Stimulated activated naive B cell treated with anti-CD40 and anti-IgM and Interleukin-4, amounts not matched to agents 10 μg/mL and 1 μg/mL and 100 μg/mL, for 72 hours (primary cell): ENCODE measurements around the gene KCNMA1.

ENCODE experiments used
- ATAC-seq, 2 donors: fragments of 150-1000 bp; cut with Tn5 transposase; replicated peaks; 2 replicates each; pipeline ENCODE4 v1.10.0; 2021; ENCODE audit warnings: moderate library complexity in 1 of 2
- DNase-seq: peaks from one replicate; pipeline ENCODE4 v3.0.0; 2021
- H3K27ac Mint-ChIP-seq: one replicate; pipeline ENCODE4 v1.8.0; 2022; ENCODE audit warnings: mild to moderate bottlenecking, mixed read lengths
- H3K27me3 Mint-ChIP-seq, 2 donors: one replicate each; pipeline ENCODE4 v1.8.0; 2022; ENCODE audit warnings: mixed read lengths in 2 of 2
- H3K36me3 Mint-ChIP-seq, 2 donors: one replicate each; pipeline ENCODE4 v1.8.0; 2022; ENCODE audit warnings: mixed read lengths in 2 of 2, mild to moderate bottlenecking in 1 of 2
- H3K4me1 Mint-ChIP-seq, 2 donors: one replicate each; pipeline ENCODE4 v1.8.0; 2022; ENCODE audit warnings: mixed read lengths in 2 of 2, mild to moderate bottlenecking in 1 of 2
- H3K4me3 Mint-ChIP-seq, 2 donors: one replicate each; pipeline ENCODE4 v1.8.0; 2022; ENCODE audit warnings: mild to moderate bottlenecking in 2 of 2, mixed read lengths in 2 of 2, moderate library complexity in 1 of 2
- H3K9me3 Mint-ChIP-seq, 2 donors: one replicate each; pipeline ENCODE4 v1.8.0; 2022; ENCODE audit warnings: mixed read lengths in 2 of 2, mild to moderate bottlenecking in 1 of 2

Gene KCNMA1

GRCh38 chr10:77244746-77245145 lies 392.9 kb downstream of the KCNMA1 start:
- Mint-ChIP-seq H3K4me1 (peaks cover 5 to 6% of the 10 kb centered on the region in 2 donors), H3K9me3 (no peaks in the 10 kb centered on the region), H3K4me3 (no peak overlapping the region), H3K36me3 (no peaks in the 10 kb centered on the region), H3K27me3 (peaks cover 4 to 6% of the 10 kb centered on the region in 2 donors), H3K27ac (no peak overlapping the region)
- ATAC-seq = no peak
- no peak for DNase-seq

- ATAC-seq (no peak), DNase-seq (no peak)
- H3K9me3 Mint-ChIP-seq = no peaks in the 10 kb centered on the region
- H3K27ac Mint-ChIP-seq = no peak overlapping the region
- no peaks in the 10 kb centered on the region for H3K36me3 Mint-ChIP-seq
- H3K4me3 Mint-ChIP-seq = no peak overlapping the region
- H3K27me3 Mint-ChIP-seq = peaks cover 4 to 6% of the 10 kb centered on the region in 2 donors
- peaks cover 5 to 6% of the 10 kb centered on the region in 2 donors for H3K4me1 Mint-ChIP-seq
These were observed 393.3 kb downstream of the KCNMA1 start for GRCh38 chr10:77244286-77244685.

DNA sequence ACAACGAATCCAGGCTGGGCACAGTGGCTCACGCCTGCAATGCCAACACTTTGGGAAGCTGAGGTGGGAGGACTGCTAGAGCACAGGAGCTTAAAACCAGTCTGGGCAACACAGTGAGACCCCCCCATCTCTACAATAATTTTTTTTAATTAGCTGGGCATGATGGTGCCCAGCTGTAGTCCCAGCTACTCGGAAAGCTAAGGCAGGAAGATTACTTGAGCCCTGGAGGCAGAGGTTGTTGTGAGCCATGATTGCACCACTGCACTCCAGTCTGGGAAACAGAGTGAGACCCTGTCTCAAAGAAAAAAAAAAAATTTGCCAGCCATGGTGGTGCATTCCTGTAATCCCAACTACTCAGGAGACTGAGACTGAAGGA lies 396.3 kb downstream of the KCNMA1 start:
- Mint-ChIP-seq H3K27ac (no peak overlapping the region), H3K4me3 (no peak overlapping the region), H3K27me3 (no peaks in the 10 kb centered on the region), H3K9me3 (no peaks in the 10 kb centered on the region), H3K36me3 (no peaks in the 10 kb centered on the region), H3K4me1 (peaks cover 5 to 6% of the 10 kb centered on the region in 2 donors)
- ATAC-seq (no peak), DNase-seq (no peak)

GRCh38 chr10:77240706-77241349 lies 396.8 kb downstream of the KCNMA1 start:
- H3K4me3 Mint-ChIP-seq = no peak overlapping the region
- H3K36me3 Mint-ChIP-seq = no peaks in the 10 kb centered on the region
- peaks cover 5 to 6% of the 10 kb centered on the region in 2 donors for H3K4me1 Mint-ChIP-seq
- no peaks in the 10 kb centered on the region for H3K27me3 Mint-ChIP-seq
- no peaks in the 10 kb centered on the region for H3K9me3 Mint-ChIP-seq
- ATAC-seq = no peak
- H3K27ac Mint-ChIP-seq = no peak overlapping the region
- no peak for DNase-seq

- Mint-ChIP-seq H3K27ac (no peak overlapping the region), H3K4me1 (peaks cover 5 to 6% of the 10 kb centered on the region in 2 donors)
These were observed 397.5 kb downstream of the KCNMA1 start for GRCh38 chr10:77240041-77240652.

GRCh38 chr10:77237120-77237519 lies 400.5 kb downstream of the KCNMA1 start:
- Mint-ChIP-seq H3K4me3 (no peak overlapping the region), H3K9me3 (no peaks in the 10 kb centered on the region), H3K36me3 (no peaks in the 10 kb centered on the region), H3K4me1 (no peaks in the 10 kb centered on the region), H3K27me3 (peaks cover 0 to 4% of the 10 kb centered on the region in 2 donors), H3K27ac (no peak overlapping the region)
- ATAC-seq (no peak), DNase-seq (no peak)

More at GRCh38 chr10:77240041-77240652, 397.5 kb downstream of the KCNMA1 start:
- Mint-ChIP-seq H3K9me3 (no peaks in the 10 kb centered on the region), H3K4me3 (no peak overlapping the region), H3K27me3 (no peaks in the 10 kb centered on the region), H3K36me3 (no peaks in the 10 kb centered on the region)
- DNase-seq (no peak), ATAC-seq (no peak)

DNA sequence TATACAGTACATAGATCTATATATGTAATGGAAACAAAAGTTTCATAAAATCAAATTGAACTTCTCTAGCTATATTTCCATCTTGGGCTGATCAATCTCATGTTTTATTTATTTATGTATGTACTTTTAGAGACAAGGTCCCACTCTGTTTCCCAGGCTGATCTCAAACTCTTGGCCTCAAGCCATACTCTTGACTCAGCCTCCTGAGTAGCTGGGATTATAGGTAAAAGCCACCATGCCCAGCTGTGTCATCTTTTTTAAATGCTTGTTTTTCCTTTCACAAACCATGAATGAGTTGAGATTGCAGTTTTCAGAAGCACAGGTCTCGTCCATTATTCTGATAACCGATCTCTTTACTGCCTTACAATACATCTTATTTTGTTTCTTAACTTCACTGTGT lies 400.9 kb downstream of the KCNMA1 start:
- Mint-ChIP-seq H3K9me3 (no peaks in the 10 kb centered on the region), H3K36me3 (no peaks in the 10 kb centered on the region), H3K4me1 (peaks cover 2 to 3% of the 10 kb centered on the region in 2 donors), H3K27ac (no peak overlapping the region), H3K4me3 (no peak overlapping the region), H3K27me3 (peaks cover 0 to 4% of the 10 kb centered on the region in 2 donors)
- DNase-seq (no peak), ATAC-seq (no peak)

DNA sequence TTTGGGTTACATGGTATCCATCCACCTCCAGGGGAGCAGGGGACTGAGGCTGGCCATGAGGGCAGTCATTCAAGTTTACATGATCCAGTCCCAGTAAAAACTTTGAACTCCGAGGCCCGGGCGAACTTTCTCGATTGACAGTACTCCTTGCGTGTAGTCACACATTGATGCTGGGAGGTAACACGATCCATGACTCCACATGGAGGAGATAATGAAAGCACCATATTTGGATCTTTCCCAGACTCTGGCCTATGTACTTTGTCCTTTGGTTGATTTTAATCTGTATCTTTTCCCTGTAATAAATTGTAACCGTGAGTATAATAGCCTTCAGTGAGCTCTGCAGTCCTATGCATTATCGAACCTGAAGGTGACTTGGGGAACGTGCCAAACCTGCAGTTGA lies 401.6 kb downstream of the KCNMA1 start:
- ATAC-seq = no peak
- no peak overlapping the region for H3K27ac Mint-ChIP-seq
- H3K36me3 Mint-ChIP-seq = no peaks in the 10 kb centered on the region
- DNase-seq = no peak
- H3K4me3 Mint-ChIP-seq = no peak overlapping the region
- H3K27me3 Mint-ChIP-seq = peaks cover 0 to 4% of the 10 kb centered on the region in 2 donors
- H3K4me1 Mint-ChIP-seq = peaks cover 6 to 10% of the 10 kb centered on the region in 2 donors
- no peaks in the 10 kb centered on the region for H3K9me3 Mint-ChIP-seq

GRCh38 chr10:77234599-77234998 lies 403.0 kb downstream of the KCNMA1 start:
- ATAC-seq = no peak
- Mint-ChIP-seq H3K27me3 (peaks cover 0 to 4% of the 10 kb centered on the region in 2 donors), H3K9me3 (no peaks in the 10 kb centered on the region), H3K27ac (no peak overlapping the region), H3K36me3 (no peaks in the 10 kb centered on the region), H3K4me1 (peaks cover 6 to 18% of the 10 kb centered on the region in 2 donors), H3K4me3 (no peak overlapping the region)
- no peak for DNase-seq

GRCh38 chr10:77233466-77233865 lies 404.1 kb downstream of the KCNMA1 start:
- no peaks in the 10 kb centered on the region for H3K36me3 Mint-ChIP-seq

GRCh38 chr10:77231884-77232610 lies 405.6 kb downstream of the KCNMA1 start:
- H3K4me3 Mint-ChIP-seq = peak overlapping the region; percentile 34 to 42
- no peaks in the 10 kb centered on the region for H3K36me3 Mint-ChIP-seq
- H3K4me1 Mint-ChIP-seq = peaks cover 6 to 18% of the 10 kb centered on the region in 2 donors
- peaks cover 0 to 4% of the 10 kb centered on the region in 2 donors for H3K27me3 Mint-ChIP-seq
- H3K9me3 Mint-ChIP-seq = no peaks in the 10 kb centered on the region
- ATAC-seq (peak; percentile 93 to 96), DNase-seq (no peak)
- peak overlapping the region; percentile 75 for H3K27ac Mint-ChIP-seq

More at GRCh38 chr10:77233466-77233865, 404.1 kb downstream of the KCNMA1 start:
- H3K4me3 Mint-ChIP-seq = no peak overlapping the region
- no peak for DNase-seq
- peaks cover 0 to 4% of the 10 kb centered on the region in 2 donors for H3K27me3 Mint-ChIP-seq
- H3K4me1 Mint-ChIP-seq = peaks cover 6 to 18% of the 10 kb centered on the region in 2 donors
- H3K9me3 Mint-ChIP-seq = no peaks in the 10 kb centered on the region
- ATAC-seq = no peak
- no peak overlapping the region for H3K27ac Mint-ChIP-seq

DNA sequence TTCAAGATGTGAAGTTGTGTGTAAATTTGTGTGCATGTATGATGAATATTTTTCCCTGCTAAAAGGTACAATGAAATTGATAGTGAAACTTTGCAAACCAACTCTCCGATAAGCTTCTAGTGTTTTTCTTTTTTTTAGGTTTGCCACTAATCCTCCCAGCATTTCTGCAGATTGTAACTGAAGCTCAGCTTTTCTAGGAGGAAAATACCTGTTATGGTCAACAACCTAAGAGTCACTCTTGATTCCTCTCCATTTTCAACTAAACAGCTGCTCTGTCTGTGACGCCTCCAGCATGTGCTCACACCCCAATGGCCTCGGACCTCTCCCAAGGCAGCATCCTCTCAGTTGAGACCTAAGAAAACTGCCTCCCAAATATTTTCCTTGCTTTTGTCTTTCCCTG lies 406.2 kb downstream of the KCNMA1 start:
- peaks cover 6 to 18% of the 10 kb centered on the region in 2 donors for H3K4me1 Mint-ChIP-seq
- H3K27ac Mint-ChIP-seq = peak overlapping the region; percentile 75
- ATAC-seq = no peak
- H3K36me3 Mint-ChIP-seq = no peaks in the 10 kb centered on the region
- peak overlapping the region; percentile 34 to 42 for H3K4me3 Mint-ChIP-seq
- no peak for DNase-seq
- peaks cover 0 to 4% of the 10 kb centered on the region in 2 donors for H3K27me3 Mint-ChIP-seq
- H3K9me3 Mint-ChIP-seq = no peaks in the 10 kb centered on the region

GRCh38 chr10:77230194-77230593 lies 407.4 kb downstream of the KCNMA1 start:
- no peak for DNase-seq
- ATAC-seq = no peak
- Mint-ChIP-seq H3K9me3 (no peaks in the 10 kb centered on the region), H3K27ac (no peak overlapping the region), H3K27me3 (peaks cover 0 to 4% of the 10 kb centered on the region in 2 donors), H3K36me3 (no peaks in the 10 kb centered on the region), H3K4me1 (peaks cover 10 to 23% of the 10 kb centered on the region in 2 donors), H3K4me3 (no peak overlapping the region)

DNA sequence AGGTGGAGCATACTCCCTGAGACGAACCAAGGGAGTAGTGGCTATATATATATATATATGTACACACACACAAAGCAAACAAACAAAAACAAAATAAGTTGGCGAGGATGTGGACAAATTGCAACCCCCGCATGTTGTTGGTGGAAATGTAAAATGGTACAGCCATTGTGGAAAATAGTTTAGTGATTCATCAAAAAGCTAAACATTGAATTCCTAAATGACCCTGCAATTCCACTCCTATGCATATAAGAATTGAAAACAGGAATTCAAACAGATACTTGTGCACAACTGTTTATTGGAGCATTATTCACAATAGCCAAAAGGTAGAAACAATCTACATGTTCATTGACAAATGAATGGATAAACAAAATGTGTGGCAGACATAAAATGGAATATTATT lies 407.9 kb downstream of the KCNMA1 start:
- H3K4me1 Mint-ChIP-seq = peaks cover 14 to 28% of the 10 kb centered on the region in 2 donors

More for the DNA sequence above, 407.9 kb downstream of the KCNMA1 start:
- Mint-ChIP-seq H3K9me3 (no peaks in the 10 kb centered on the region), H3K27ac (no peak overlapping the region), H3K36me3 (no peaks in the 10 kb centered on the region), H3K4me3 (no peak overlapping the region), H3K27me3 (peaks cover 0 to 4% of the 10 kb centered on the region in 2 donors)
- ATAC-seq (no peak), DNase-seq (no peak)
